ENCODE data around the gene DCUN1D1.

DCUN1D1 gene

GRCh38 chr3:182971637-182972036 lies 8.7 kb downstream of the DCUN1D1 start:
- no peak for DNase-seq

- DNase-seq: no peak
Observed at GRCh38 chr3:182970811-182971418, 9.4 kb downstream of the DCUN1D1 start.

GRCh38 chr3:182969853-182970252 lies 10.5 kb downstream of the DCUN1D1 start:
- DNase-seq: no peak

GRCh38 chr3:182969277-182969676 lies 11.1 kb downstream of the DCUN1D1 start:
- DNase-seq: no peak

- no peak for DNase-seq
Observed at GRCh38 chr3:182967218-182968204, 12.8 kb downstream of the DCUN1D1 start.

- no peak for DNase-seq
Observed at GRCh38 chr3:182965861-182966366, 14.4 kb downstream of the DCUN1D1 start.

- DNase-seq: no peak
Observed at GRCh38 chr3:182964179-182964578, 16.2 kb downstream of the DCUN1D1 start.

GRCh38 chr3:182962166-182962565 lies 18.2 kb downstream of the DCUN1D1 start:
- peak in 7 of 14 donors; percentile 6 to 34 (median 23) for DNase-seq

GRCh38 chr3:182959474-182960350 lies 20.6 kb downstream of the DCUN1D1 start:
- DNase-seq: peak in 1 of 14 donors; percentile 6

GRCh38 chr3:182957676-182958266 lies 22.6 kb downstream of the DCUN1D1 start:
- DNase-seq: no peak

- DNase-seq: no peak
Observed at GRCh38 chr3:182957226-182957625, 23.1 kb downstream of the DCUN1D1 start.

- no peak for DNase-seq
Observed at GRCh38 chr3:182954553-182955235, 25.6 kb downstream of the DCUN1D1 start.

- DNase-seq: no peak
Observed at GRCh38 chr3:182949688-182950087, 30.6 kb downstream of the DCUN1D1 start.

GRCh38 chr3:182948305-182948704 lies 32.0 kb downstream of the DCUN1D1 start:
- no peak for DNase-seq

- no peak for DNase-seq
Observed at GRCh38 chr3:182947888-182948287, 32.5 kb downstream of the DCUN1D1 start.

GRCh38 chr3:182941719-182942118 lies 38.6 kb downstream of the DCUN1D1 start:
- DNase-seq: no peak

GRCh38 chr3:182940266-182940808 lies 40.0 kb downstream of the DCUN1D1 start:
- no peak for DNase-seq

- no peak for DNase-seq
Observed at GRCh38 chr3:182937293-182938051, 42.9 kb downstream of the DCUN1D1 start.

GRCh38 chr3:182936918-182937285 lies 43.4 kb downstream of the DCUN1D1 start:
- no peak for DNase-seq

GRCh38 chr3:182936239-182936917 lies 44.0 kb downstream of the DCUN1D1 start:
- no peak for DNase-seq

Data from C1 segment of cervical spinal cord (tissue), 14 donors.